ENCODE measurements around the gene GRIK1.

GRIK1 gene

GRCh38 chr21:29660047-29660720 lies 279.6 kb downstream of the GRIK1 start:
- TF ChIP-seq, protein P1, sequence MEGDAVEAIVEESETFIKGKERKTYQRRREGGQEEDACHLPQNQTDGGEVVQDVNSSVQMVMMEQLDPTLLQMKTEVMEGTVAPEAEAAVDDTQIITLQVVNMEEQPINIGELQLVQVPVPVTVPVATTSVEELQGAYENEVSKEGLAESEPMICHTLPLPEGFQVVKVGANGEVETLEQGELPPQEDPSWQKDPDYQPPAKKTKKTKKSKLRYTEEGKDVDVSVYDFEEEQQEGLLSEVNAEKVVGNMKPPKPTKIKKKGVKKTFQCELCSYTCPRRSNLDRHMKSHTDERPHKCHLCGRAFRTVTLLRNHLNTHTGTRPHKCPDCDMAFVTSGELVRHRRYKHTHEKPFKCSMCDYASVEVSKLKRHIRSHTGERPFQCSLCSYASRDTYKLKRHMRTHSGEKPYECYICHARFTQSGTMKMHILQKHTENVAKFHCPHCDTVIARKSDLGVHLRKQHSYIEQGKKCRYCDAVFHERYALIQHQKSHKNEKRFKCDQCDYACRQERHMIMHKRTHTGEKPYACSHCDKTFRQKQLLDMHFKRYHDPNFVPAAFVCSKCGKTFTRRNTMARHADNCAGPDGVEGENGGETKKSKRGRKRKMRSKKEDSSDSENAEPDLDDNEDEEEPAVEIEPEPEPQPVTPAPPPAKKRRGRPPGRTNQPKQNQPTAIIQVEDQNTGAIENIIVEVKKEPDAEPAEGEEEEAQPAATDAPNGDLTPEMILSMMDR (conservative IDR thresholded peaks at IDR 0.05; ENCODE audit: low read length): no peak
- H3K36me3 ChIP-seq (ENCODE audit: insufficient read depth, low read length): no peaks in the 10 kb centered on the region
- no peak overlapping the region for H3K4me3 ChIP-seq (ENCODE audit: low read length, poor library complexity, severe bottlenecking)
- no peaks in the 10 kb centered on the region for H4K20me1 ChIP-seq (ENCODE audit: insufficient read depth, low read length, poor library complexity, severe bottlenecking)
- no peaks in the 10 kb centered on the region for H3K79me2 ChIP-seq (ENCODE audit: insufficient read depth, low read length)
- H3K4me1 ChIP-seq (ENCODE audit: insufficient read depth, low read length, poor library complexity, severe bottlenecking): peaks cover 5% of the 10 kb centered on the region
- no peak overlapping the region for H3K9ac ChIP-seq (ENCODE audit: low read depth, low read length, poor library complexity, severe bottlenecking)
- no peak overlapping the region for H3K4me2 ChIP-seq (ENCODE audit: low read depth, low read length, poor library complexity, severe bottlenecking)
- H3K9me3 ChIP-seq (ENCODE audit: insufficient read depth, low read depth, low read length): no peaks in the 10 kb centered on the region
- H3F3A ChIP-seq (ENCODE audit: low read depth): no peaks in the 10 kb centered on the region
- H2AFZ ChIP-seq (ENCODE audit: low read length): no peak overlapping the region
- H3K9me2 ChIP-seq (replicated peaks; ENCODE audit: low read depth, low read length): no peaks in the 10 kb centered on the region
- no peaks in the 10 kb centered on the region for H3K27me3 ChIP-seq (ENCODE audit: insufficient read depth, low read length, poor library complexity, severe bottlenecking)

DNA sequence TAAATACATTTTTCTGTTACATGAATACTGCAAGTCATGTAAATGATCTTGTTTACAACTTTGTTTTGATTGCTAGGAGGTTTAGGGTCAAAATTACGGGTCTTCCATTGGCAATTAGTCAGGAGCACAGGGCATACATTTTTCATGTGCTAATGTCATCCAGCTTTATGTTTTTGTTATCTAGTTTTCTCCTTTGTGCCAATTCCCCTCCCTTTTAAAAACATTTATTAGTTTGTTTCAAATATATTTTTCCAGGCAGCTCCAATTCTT lies 280.9 kb downstream of the GRIK1 start:
- H2AFZ ChIP-seq (ENCODE audit: low read length): no peak overlapping the region
- H3K36me3 ChIP-seq (ENCODE audit: insufficient read depth, low read length): no peaks in the 10 kb centered on the region
- no peak overlapping the region for H3K4me3 ChIP-seq (ENCODE audit: low read length, poor library complexity, severe bottlenecking)
- TF ChIP-seq EZH2phosphoT487 (IDR thresholded peaks at IDR 0.05; ENCODE audit: borderline replicate concordance): no peak
- TF ChIP-seq, protein P1 (conservative IDR thresholded peaks at IDR 0.05; ENCODE audit: low read length): no peak
- H3K4me2 ChIP-seq (ENCODE audit: low read depth, low read length, poor library complexity, severe bottlenecking): no peak overlapping the region
- H3K27me3 ChIP-seq (ENCODE audit: insufficient read depth, low read length, poor library complexity, severe bottlenecking): no peaks in the 10 kb centered on the region
- H3K4me1 ChIP-seq (ENCODE audit: insufficient read depth, low read length, poor library complexity, severe bottlenecking): peaks cover 5% of the 10 kb centered on the region
- no peaks in the 10 kb centered on the region for H4K20me1 ChIP-seq (ENCODE audit: insufficient read depth, low read length, poor library complexity, severe bottlenecking)
- H3K9me3 ChIP-seq (ENCODE audit: insufficient read depth, low read depth, low read length): no peaks in the 10 kb centered on the region
- H3F3A ChIP-seq (ENCODE audit: low read depth): no peaks in the 10 kb centered on the region
- no peaks in the 10 kb centered on the region for H3K79me2 ChIP-seq (ENCODE audit: insufficient read depth, low read length)
- H3K9ac ChIP-seq (ENCODE audit: low read depth, low read length, poor library complexity, severe bottlenecking): no peak overlapping the region
- no peaks in the 10 kb centered on the region for H3K9me2 ChIP-seq (replicated peaks; ENCODE audit: low read depth, low read length)

DNA sequence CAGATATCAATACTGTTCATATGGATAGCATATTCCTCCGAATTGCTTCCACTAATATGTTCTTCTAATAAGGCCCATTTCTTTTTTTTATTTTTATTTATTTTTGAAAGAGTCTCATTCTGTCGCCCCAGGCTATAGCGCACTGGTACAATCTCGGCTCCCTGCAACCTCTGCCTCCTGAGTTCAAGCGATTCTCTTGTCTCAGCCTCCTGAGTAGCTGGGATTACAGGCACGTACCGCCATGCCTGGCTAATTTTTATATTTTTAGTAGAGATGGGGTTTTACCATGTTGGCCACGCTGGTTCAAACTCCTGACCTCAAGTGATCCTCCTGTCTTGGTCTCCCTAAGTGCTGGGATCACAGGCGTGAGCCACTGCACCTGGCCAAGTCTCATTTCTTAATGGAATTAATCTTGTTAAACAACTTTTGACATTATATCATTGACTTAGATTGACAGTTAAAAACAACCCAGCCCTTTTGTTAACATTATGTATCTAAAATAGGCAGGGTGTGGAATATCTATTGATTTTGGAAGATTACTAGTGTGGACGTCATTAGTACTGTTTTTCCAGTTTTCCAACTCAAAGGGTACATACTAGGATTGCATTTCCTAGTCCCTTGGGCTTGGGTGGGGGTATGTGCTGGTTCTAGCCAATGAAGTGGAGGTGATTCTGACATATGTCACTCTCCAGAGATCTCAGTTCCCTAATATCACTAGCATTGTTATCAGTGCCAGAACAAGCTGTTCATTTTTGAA lies 281.4 kb downstream of the GRIK1 start:
- Histone ChIP-seq H3K4me1 (ENCODE audit: insufficient read depth, low read length, poor library complexity, severe bottlenecking) (peaks cover 5% of the 10 kb centered on the region), H3K9ac (ENCODE audit: low read depth, low read length, poor library complexity, severe bottlenecking) (no peak overlapping the region), H3K9me3 (ENCODE audit: insufficient read depth, low read depth, low read length) (no peaks in the 10 kb centered on the region), H3K4me2 (ENCODE audit: low read depth, low read length, poor library complexity, severe bottlenecking) (no peak overlapping the region), H3K36me3 (ENCODE audit: insufficient read depth, low read length) (no peaks in the 10 kb centered on the region), H3K9me2 (replicated peaks; ENCODE audit: low read depth, low read length) (no peaks in the 10 kb centered on the region), H2AFZ (ENCODE audit: low read length) (no peak overlapping the region), H3K79me2 (ENCODE audit: insufficient read depth, low read length) (no peaks in the 10 kb centered on the region), H4K20me1 (ENCODE audit: insufficient read depth, low read length, poor library complexity, severe bottlenecking) (no peaks in the 10 kb centered on the region), H3K27me3 (ENCODE audit: insufficient read depth, low read length, poor library complexity, severe bottlenecking) (no peaks in the 10 kb centered on the region), H3F3A (ENCODE audit: low read depth) (no peaks in the 10 kb centered on the region), H3K4me3 (ENCODE audit: low read length, poor library complexity, severe bottlenecking) (no peak overlapping the region)
- TF ChIP-seq, protein P1 (conservative IDR thresholded peaks at IDR 0.05; ENCODE audit: low read length): no peak
- no peak for TF ChIP-seq EZH2phosphoT487 (IDR thresholded peaks at IDR 0.05; ENCODE audit: borderline replicate concordance)

Measured in Loucy (cell line).